ENCODE results near the gene VDAC1.

VDAC1 gene

DNA sequence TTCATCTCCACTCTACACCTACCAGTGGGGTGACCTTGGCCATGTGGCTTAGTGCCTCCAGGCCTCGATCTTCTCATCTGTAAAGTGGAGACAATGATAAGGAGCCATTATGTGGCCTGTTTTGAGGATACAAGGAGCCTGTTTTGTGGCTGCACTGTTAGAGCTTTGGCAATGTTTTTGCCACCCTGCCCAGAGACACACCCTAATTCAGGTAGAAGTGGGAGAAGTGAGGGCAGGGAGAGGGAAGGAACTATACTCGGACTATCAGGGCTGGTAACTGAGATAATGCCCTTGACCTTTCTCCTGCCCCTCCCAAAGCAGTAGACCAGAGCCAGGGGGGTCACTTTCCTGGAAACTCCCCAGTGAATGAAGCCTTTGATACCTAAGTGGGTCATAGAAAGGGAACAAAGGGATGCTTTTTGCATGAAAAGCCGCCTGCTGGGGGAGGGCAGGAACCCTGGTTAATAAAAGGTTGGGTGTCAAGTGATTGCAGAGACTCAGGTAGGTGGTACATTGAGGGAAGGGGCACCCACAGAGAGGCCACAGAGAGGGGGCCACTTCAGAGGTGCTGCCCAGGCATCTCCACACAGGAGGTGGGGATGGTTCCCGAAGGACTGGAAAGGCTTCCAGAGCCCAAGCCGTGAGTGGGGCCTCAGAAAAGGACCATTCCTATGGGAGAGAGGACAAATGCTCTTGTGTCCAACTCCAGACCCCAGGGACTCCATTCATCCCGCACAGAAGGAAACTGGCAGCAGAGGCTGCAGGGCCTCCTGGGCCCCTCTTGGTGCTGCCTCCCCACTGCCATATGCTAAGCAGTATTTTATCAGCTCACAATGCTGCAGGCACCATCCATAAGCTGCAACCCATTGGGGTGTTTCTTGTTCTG lies 42.3 kb upstream of the VDAC1 start:
- TF ChIP-seq, protein P1, sequence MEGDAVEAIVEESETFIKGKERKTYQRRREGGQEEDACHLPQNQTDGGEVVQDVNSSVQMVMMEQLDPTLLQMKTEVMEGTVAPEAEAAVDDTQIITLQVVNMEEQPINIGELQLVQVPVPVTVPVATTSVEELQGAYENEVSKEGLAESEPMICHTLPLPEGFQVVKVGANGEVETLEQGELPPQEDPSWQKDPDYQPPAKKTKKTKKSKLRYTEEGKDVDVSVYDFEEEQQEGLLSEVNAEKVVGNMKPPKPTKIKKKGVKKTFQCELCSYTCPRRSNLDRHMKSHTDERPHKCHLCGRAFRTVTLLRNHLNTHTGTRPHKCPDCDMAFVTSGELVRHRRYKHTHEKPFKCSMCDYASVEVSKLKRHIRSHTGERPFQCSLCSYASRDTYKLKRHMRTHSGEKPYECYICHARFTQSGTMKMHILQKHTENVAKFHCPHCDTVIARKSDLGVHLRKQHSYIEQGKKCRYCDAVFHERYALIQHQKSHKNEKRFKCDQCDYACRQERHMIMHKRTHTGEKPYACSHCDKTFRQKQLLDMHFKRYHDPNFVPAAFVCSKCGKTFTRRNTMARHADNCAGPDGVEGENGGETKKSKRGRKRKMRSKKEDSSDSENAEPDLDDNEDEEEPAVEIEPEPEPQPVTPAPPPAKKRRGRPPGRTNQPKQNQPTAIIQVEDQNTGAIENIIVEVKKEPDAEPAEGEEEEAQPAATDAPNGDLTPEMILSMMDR (conservative IDR thresholded peaks at IDR 0.05; ENCODE audit: low read length) = no peak
- H3K4me3 ChIP-seq (ENCODE audit: low read length) = no peak overlapping the region

DNA sequence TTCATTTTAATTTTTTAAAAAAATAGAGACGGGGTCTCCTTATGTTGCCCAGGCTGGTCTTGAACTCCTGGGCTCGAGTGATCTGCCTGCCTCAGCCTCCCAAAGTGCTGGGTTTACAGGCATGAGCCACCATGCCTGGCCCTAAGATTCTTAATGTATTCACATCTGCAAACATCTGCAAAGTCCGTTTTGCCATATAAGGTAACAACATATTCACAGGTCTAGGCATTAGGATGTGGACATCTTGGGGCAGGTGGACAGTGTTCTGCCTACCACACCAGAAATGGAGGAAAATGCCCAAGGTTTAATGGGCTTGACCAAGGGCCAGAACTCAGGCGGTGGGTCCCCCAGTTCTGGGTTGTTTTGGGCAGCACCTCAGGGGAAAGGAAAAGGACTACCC lies 41.6 kb upstream of the VDAC1 start:
- DNase-seq (ENCODE audit: low read depth) = no peak
- no peak overlapping the region for H3K4me3 ChIP-seq (ENCODE audit: low read length)
- TF ChIP-seq, protein P1 (conservative IDR thresholded peaks at IDR 0.05; ENCODE audit: low read length) = no peak

More for the DNA sequence above, 42.3 kb upstream of the VDAC1 start:
- DNase-seq (ENCODE audit: low read depth) = no peak

DNA sequence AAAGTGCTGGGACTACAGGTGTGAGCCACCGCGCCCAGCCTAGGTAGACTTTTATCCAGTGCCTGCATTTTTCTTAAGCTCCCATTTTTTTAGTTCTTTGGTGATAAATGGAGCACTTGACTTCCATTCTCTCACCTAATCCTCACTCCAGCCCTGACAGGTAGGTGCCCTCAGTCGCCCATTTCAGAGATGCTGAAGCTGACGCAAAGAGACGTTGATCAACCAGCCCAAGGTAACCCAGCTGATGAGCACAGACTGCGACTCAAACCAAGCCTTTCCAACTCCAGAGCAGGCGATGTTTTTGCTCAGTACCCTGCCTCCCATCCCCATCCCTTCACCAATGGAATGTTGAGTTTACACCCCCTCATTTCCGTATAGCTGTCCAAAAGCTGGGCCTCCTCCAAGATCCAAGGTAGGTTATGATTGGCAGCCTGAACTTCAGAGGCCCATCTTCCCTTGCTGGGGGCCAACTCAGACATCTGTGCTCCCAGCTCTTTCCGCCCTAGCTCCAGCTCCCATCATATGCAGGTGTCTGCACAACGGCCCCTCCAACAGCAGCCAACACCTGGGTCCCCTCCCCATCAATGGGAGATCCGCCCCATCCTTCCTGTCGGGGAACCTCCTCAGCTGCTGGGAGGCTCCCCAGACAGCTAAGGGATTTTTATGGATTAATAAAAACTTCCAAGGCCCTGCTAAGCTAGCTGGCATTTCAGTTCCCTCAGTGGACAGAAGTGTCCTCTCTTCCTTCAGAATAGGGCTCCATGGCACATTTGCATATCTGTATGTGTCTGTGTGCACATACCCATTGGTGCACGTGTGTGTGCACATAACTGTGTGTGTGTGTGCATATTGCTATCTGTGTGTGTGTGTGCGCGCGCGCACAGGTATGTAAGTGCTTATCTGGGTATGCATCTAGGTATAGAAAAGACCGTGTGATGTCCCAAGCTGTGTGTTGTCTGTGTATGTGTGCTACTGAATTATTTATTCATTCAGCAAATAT lies 39.3 kb upstream of the VDAC1 start:
- no peak for DNase-seq (ENCODE audit: low read depth)
- TF ChIP-seq, protein P1 (conservative IDR thresholded peaks at IDR 0.05; ENCODE audit: low read length) = no peak
- H3K4me3 ChIP-seq (ENCODE audit: low read length) = no peak overlapping the region

GRCh38 chr5:134041570-134042411 lies 37.0 kb upstream of the VDAC1 start:
- DNase-seq (ENCODE audit: low read depth) = no peak
- TF ChIP-seq, protein P1 (conservative IDR thresholded peaks at IDR 0.05; ENCODE audit: low read length) = no peak
- no peak overlapping the region for H3K4me3 ChIP-seq (ENCODE audit: low read length)

DNA sequence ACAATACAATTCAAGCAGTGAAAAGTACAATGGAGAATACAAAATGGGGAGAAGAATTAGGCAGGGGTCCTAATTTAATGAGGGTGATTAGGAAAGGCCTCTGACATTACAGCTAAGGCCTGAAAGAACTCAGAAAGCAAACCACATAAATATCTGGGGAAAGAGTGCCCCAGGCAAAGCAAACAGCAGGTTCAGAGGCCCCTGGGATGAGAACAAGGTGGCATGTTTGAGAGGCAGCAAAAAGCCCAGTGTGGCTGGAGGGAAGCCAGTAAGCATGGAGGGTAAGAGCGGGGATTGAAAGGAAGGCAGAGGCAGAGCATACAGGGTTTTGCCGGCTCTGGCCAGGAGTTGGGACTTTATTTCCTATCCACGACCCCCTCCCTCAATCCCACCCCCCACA lies 33.4 kb upstream of the VDAC1 start:
- DNase-seq (ENCODE audit: low read depth) = no peak
- no peak overlapping the region for H3K4me3 ChIP-seq (ENCODE audit: low read length)
- TF ChIP-seq, protein P1 (conservative IDR thresholded peaks at IDR 0.05; ENCODE audit: low read length) = no peak

DNA sequence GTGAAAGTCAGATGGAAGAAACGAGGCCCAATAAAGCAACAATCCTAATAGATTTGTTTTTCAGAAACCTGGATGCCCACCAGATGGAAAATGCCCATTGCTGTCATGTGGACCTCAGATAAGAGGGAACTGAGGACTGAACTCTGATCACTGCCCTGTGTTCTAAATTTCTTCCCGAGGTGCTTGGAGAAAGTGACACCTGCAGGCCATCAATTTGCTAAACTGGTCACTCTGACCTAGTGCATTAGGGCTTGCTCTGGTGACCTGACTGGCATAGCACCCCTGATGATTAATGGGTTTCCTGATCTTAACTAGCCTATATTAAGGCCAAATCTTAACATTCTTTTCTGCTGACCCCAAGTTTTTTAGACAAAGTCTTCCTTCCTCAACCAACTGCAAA lies 32.4 kb upstream of the VDAC1 start:
- TF ChIP-seq, protein P1 (conservative IDR thresholded peaks at IDR 0.05; ENCODE audit: low read length) = no peak
- H3K4me3 ChIP-seq (ENCODE audit: low read length) = no peak overlapping the region
- no peak for DNase-seq (ENCODE audit: low read depth)
